DOHH2 (cell line): ENCODE results near the gene NAV2.

Experiments used
- H3F3A ChIP-seq: fragments of 200-600 bp; sonication (generic), shearing (Covaris generic); 2 replicates; pipeline ENCODE4 v1.6.0; 2016; ENCODE audit warnings: antibody characterized with exemption, mild to moderate bottlenecking; ENCODE audit not compliant: control insufficient read depth, insufficient read depth
- H3K27ac ChIP-seq: fragments of 200-600 bp; sonication (generic); 2 replicates; pipeline ENCODE4 v1.5.1; 2014; ENCODE audit warnings: low read depth, mild to moderate bottlenecking, low read length, moderate library complexity
- H3K27me3 ChIP-seq: fragments of 200-600 bp; sonication (generic); 2 replicates; pipeline ENCODE4 v1.6.1; 2014; ENCODE audit warnings: mild to moderate bottlenecking, low read length, mixed read lengths; ENCODE audit not compliant: control insufficient read depth
- H3K36me3 ChIP-seq: fragments of 200-600 bp; sonication (generic); 2 replicates; pipeline ENCODE4 v1.6.1; 2014; ENCODE audit warnings: mild to moderate bottlenecking, low read length, moderate library complexity, mixed read lengths; ENCODE audit not compliant: control insufficient read depth
- H3K4me1 ChIP-seq: fragments of 200-600 bp; sonication (generic); 2 replicates; pipeline ENCODE4 v1.6.1; 2014; ENCODE audit warnings: mild to moderate bottlenecking, low read length, mixed read lengths; ENCODE audit not compliant: control insufficient read depth
- H3K4me2 ChIP-seq: fragments of 200-600 bp; sonication (generic); 2 replicates; pipeline ENCODE4 v1.6.0; 2014; ENCODE audit warnings: mild to moderate bottlenecking, low read length, moderate library complexity
- H3K4me3 ChIP-seq: fragments of 200-600 bp; sonication (generic); 2 replicates; pipeline ENCODE4 v1.5.1; 2014; ENCODE audit warnings: mild to moderate bottlenecking, low read length, mixed read lengths
- H3K79me2 ChIP-seq: fragments of 200-600 bp; sonication (generic); 2 replicates; pipeline ENCODE4 v1.6.1; 2014; ENCODE audit warnings: mild to moderate bottlenecking, low read length, mixed read lengths; ENCODE audit not compliant: control insufficient read depth
- H3K9me2 ChIP-seq: fragments of 200-600 bp; sonication (generic); replicated peaks from 2 replicates; pipeline ENCODE4 v1.6.1; 2014; ENCODE audit warnings: mild to moderate bottlenecking, low read length, mixed read lengths; ENCODE audit not compliant: control insufficient read depth
- H3K9me3 ChIP-seq: fragments of 200-600 bp; sonication (generic); 2 replicates; pipeline ENCODE4 v1.6.1; 2014; ENCODE audit warnings: antibody characterized with exemption, low read length, mixed read lengths; ENCODE audit not compliant: control insufficient read depth, insufficient read depth
- H4K20me1 ChIP-seq: fragments of 200-600 bp; sonication (generic); 2 replicates; pipeline ENCODE4 v1.6.0; 2014; ENCODE audit warnings: low read depth, mild to moderate bottlenecking, antibody characterized with exemption, low read length, moderate library complexity; ENCODE audit not compliant: control insufficient read depth, insufficient read depth
- CTCF ChIP-seq: fragments of 200-600 bp; sonication (generic); IDR thresholded peaks from one replicate; pipeline ENCODE4 v1.5.1; 2014; ENCODE audit warnings: antibody characterized with exemption, mild to moderate bottlenecking, low read depth, low read length; ENCODE audit not compliant: poor library complexity, severe bottlenecking
- EZH2phosphoT487 ChIP-seq: fragments of 200-600 bp; sonication (generic); IDR thresholded peaks from 2 replicates; pipeline ENCODE4 v1.6.1; 2017; ENCODE audit warnings: borderline replicate concordance, mild to moderate bottlenecking, antibody characterized with exemption, low read length, moderate library complexity, mixed read lengths

Gene NAV2

DNA sequence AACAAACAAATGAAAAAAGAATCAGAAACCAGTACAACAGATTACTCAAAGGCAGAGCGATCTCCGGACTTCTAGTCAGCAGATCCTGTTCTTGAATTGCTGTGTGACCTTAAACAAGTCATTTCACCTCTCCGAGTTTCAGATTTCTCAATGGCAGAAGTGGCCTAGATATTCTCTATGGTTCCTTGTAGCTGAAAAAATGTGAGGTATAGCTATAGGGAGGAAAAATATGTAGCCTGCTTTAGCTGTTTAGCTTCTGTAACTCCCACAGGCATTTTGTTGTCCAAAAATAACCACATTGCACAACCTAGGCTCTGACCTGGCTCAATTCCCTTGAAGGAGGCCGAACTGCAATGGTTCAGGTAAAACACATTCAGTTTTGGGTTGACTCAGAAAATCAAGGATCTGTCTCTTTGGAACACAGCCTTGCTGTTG, 347.0 kb downstream of the NAV2 start:
- no peaks in the 10 kb centered on the region for H3K79me2 ChIP-seq
- no peaks in the 10 kb centered on the region for H3K9me3 ChIP-seq
- H3F3A ChIP-seq = no peaks in the 10 kb centered on the region
- no peaks in the 10 kb centered on the region for H4K20me1 ChIP-seq
- H3K4me1 ChIP-seq = no peaks in the 10 kb centered on the region
- TF ChIP-seq EZH2phosphoT487 (no peak), CTCF (no peak)
- H3K9me2 ChIP-seq = no peaks in the 10 kb centered on the region
- H3K27ac ChIP-seq = no peak overlapping the region
- no peak overlapping the region for H3K4me3 ChIP-seq
- no peaks in the 10 kb centered on the region for H3K27me3 ChIP-seq
- no peak overlapping the region for H3K4me2 ChIP-seq
- no peaks in the 10 kb centered on the region for H3K36me3 ChIP-seq

DNA sequence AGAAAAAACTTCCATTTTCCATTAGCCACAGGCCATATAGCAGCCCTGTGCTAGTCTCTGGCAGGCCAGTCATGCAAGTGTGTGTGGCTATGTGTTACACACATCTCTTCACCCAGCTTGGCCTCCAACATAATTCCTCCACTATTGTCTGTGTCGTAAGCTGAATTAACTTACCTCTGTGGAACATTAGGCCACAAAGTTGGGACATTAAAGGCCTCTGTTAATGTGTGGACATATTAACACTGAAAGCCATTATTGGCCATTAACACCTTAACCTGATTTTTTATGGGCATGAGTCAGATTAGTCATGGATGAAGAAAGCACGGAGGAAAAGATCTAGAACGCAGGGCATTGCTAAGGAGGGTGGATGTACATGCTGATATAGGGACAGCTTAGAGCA, 347.5 kb downstream of the NAV2 start:
- Histone ChIP-seq H3K79me2 (no peaks in the 10 kb centered on the region), H3F3A (no peaks in the 10 kb centered on the region), H3K9me3 (no peaks in the 10 kb centered on the region), H4K20me1 (no peaks in the 10 kb centered on the region), H3K36me3 (no peaks in the 10 kb centered on the region), H3K9me2 (no peaks in the 10 kb centered on the region), H3K27ac (no peak overlapping the region), H3K4me3 (no peak overlapping the region), H3K4me2 (no peak overlapping the region), H3K27me3 (no peaks in the 10 kb centered on the region), H3K4me1 (no peaks in the 10 kb centered on the region)
- TF ChIP-seq EZH2phosphoT487 (no peak), CTCF (no peak)

- H3K27ac ChIP-seq = no peak overlapping the region
- H3F3A ChIP-seq = no peaks in the 10 kb centered on the region
- no peak overlapping the region for H3K4me3 ChIP-seq
- no peaks in the 10 kb centered on the region for H3K9me2 ChIP-seq
- H3K9me3 ChIP-seq = no peaks in the 10 kb centered on the region
- TF ChIP-seq CTCF (no peak), EZH2phosphoT487 (no peak)
- no peaks in the 10 kb centered on the region for H3K27me3 ChIP-seq
- no peak overlapping the region for H3K4me2 ChIP-seq
- no peaks in the 10 kb centered on the region for H3K79me2 ChIP-seq
- H4K20me1 ChIP-seq = no peaks in the 10 kb centered on the region
- no peaks in the 10 kb centered on the region for H3K36me3 ChIP-seq
- no peaks in the 10 kb centered on the region for H3K4me1 ChIP-seq
These were observed 348.1 kb downstream of the NAV2 start for GRCh38 chr11:20060647-20061205.

DNA sequence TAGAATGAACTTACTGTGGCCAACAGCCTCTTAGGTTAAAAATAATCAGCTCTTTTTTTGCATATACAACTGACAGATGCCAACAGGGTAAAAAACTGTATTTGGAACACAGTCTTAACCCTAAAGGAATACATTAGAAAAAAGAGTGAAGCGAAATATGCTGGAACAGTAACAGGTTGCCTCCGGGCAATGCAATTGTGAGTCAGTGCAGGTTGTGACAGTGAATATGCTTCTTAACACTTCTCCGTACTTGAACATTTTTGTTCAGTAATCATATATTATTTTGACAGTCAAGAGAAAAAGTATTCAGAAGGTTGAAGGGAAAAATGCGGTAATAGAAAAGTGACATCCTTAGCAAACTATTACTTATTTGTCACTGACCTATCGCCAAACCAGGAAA, 349.1 kb downstream of the NAV2 start:
- Histone ChIP-seq H3K79me2 (no peaks in the 10 kb centered on the region), H3K36me3 (no peaks in the 10 kb centered on the region), H3K4me2 (no peak overlapping the region), H3K9me2 (no peaks in the 10 kb centered on the region), H3K4me3 (no peak overlapping the region), H3K4me1 (no peaks in the 10 kb centered on the region), H3K27ac (no peak overlapping the region), H3K9me3 (no peaks in the 10 kb centered on the region), H3K27me3 (no peaks in the 10 kb centered on the region), H4K20me1 (no peaks in the 10 kb centered on the region), H3F3A (no peaks in the 10 kb centered on the region)
- TF ChIP-seq CTCF (no peak), EZH2phosphoT487 (no peak)
